ENCODE measurements around the gene SPCS1. TPM values are rescaled to one million over a fixed set of nuclear protein-coding genes. Genes with fewer than 3 reads are reported as not detected.
"Not testable (repeated sequence)": the region's sequence is repeated elsewhere in the genome, so short reads cannot be mapped to it uniquely, and the experiment has no call there.

SPCS1 gene
- total RNA-seq, 1 experiment from 2014 or later, result 151 TPM

- CTCF ChIA-PET, result no interaction called here
- no peak for DNase-seq
- intact Hi-C loops (cut with micrococcal nuclease; ENCODE audit: unreplicated experiment), result no loop called here
- H3K36me3 Mint-ChIP-seq (ENCODE audit: insufficient read depth, unreplicated experiment), result peaks cover 15% of the 10 kb centered on the region
- H3K4me3 Mint-ChIP-seq (ENCODE audit: low read depth, unreplicated experiment), result no peak overlapping the region
- no TSS peak for BruUV-seq (replicated peaks)
- TF ChIP-seq CTCF (IDR thresholded peaks at IDR 0.05; ENCODE audit: unreplicated experiment), result no peak
- H3K27me3 Mint-ChIP-seq (ENCODE audit: unreplicated experiment), result no peaks in the 10 kb centered on the region
- H3K9me3 Mint-ChIP-seq (ENCODE audit: low read depth, unreplicated experiment), result no peaks in the 10 kb centered on the region
- no peak overlapping the region for H3K27ac Mint-ChIP-seq (ENCODE audit: unreplicated experiment)
- H3K4me1 Mint-ChIP-seq (ENCODE audit: low read depth, unreplicated experiment), result peaks cover 6% of the 10 kb centered on the region
These were observed 18.6 kb downstream of the SPCS1 start for GRCh38 chr3:52724511-52724910.

- CTCF ChIA-PET; H3K4me1 Mint-ChIP-seq (ENCODE audit: low read depth, unreplicated experiment); H3K9me3 Mint-ChIP-seq (ENCODE audit: low read depth, unreplicated experiment); BruUV-seq (replicated peaks); H3K4me3 Mint-ChIP-seq (ENCODE audit: low read depth, unreplicated experiment); H3K27me3 Mint-ChIP-seq (ENCODE audit: unreplicated experiment); H3K27ac Mint-ChIP-seq (ENCODE audit: unreplicated experiment); intact Hi-C loops (cut with micrococcal nuclease; ENCODE audit: unreplicated experiment): not testable (repeated sequence)
- DNase-seq, result peak; percentile 53
- H3K36me3 Mint-ChIP-seq (ENCODE audit: insufficient read depth, unreplicated experiment), result peaks cover 30% of the 10 kb centered on the region
These were observed 22.8 kb downstream of the SPCS1 start for GRCh38 chr3:52728753-52729152.

GRCh38 chr3:52730681-52731080 lies 24.8 kb downstream of the SPCS1 start:
- no peak for DNase-seq
- Mint-ChIP-seq H3K4me3 (ENCODE audit: low read depth, unreplicated experiment) (no peak overlapping the region), H3K4me1 (ENCODE audit: low read depth, unreplicated experiment) (peaks cover 6% of the 10 kb centered on the region), H3K36me3 (ENCODE audit: insufficient read depth, unreplicated experiment) (peaks cover 42% of the 10 kb centered on the region), H3K27me3 (ENCODE audit: unreplicated experiment) (no peaks in the 10 kb centered on the region), H3K9me3 (ENCODE audit: low read depth, unreplicated experiment) (no peaks in the 10 kb centered on the region), H3K27ac (ENCODE audit: unreplicated experiment) (no peak overlapping the region)
- CTCF ChIA-PET, result no interaction called here
- BruUV-seq (replicated peaks), result no TSS peak
- intact Hi-C loops (cut with micrococcal nuclease; ENCODE audit: unreplicated experiment), result no loop called here
- TF ChIP-seq CTCF (IDR thresholded peaks at IDR 0.05; ENCODE audit: unreplicated experiment), result no peak

- no peak overlapping the region for H3K4me3 Mint-ChIP-seq (ENCODE audit: low read depth, unreplicated experiment)
- TF ChIP-seq CTCF (IDR thresholded peaks at IDR 0.05; ENCODE audit: unreplicated experiment), result no peak
- CTCF ChIA-PET, result no interaction called here
- DNase-seq, result no peak
- BruUV-seq (replicated peaks), result no TSS peak
- H3K9me3 Mint-ChIP-seq (ENCODE audit: low read depth, unreplicated experiment), result no peaks in the 10 kb centered on the region
- intact Hi-C loops (cut with micrococcal nuclease; ENCODE audit: unreplicated experiment), result no loop called here
- H3K27me3 Mint-ChIP-seq (ENCODE audit: unreplicated experiment), result no peaks in the 10 kb centered on the region
- H3K4me1 Mint-ChIP-seq (ENCODE audit: low read depth, unreplicated experiment), result peaks cover 6% of the 10 kb centered on the region
- no peak overlapping the region for H3K27ac Mint-ChIP-seq (ENCODE audit: unreplicated experiment)
- H3K36me3 Mint-ChIP-seq (ENCODE audit: insufficient read depth, unreplicated experiment), result peaks cover 42% of the 10 kb centered on the region
These were observed 25.7 kb downstream of the SPCS1 start for GRCh38 chr3:52731590-52731989.

- BruUV-seq (replicated peaks), result no TSS peak
- H3K27me3 Mint-ChIP-seq (ENCODE audit: unreplicated experiment), result no peaks in the 10 kb centered on the region
- no peak for TF ChIP-seq CTCF (IDR thresholded peaks at IDR 0.05; ENCODE audit: unreplicated experiment)
- no peaks in the 10 kb centered on the region for H3K9me3 Mint-ChIP-seq (ENCODE audit: low read depth, unreplicated experiment)
- peaks cover 55% of the 10 kb centered on the region for H3K36me3 Mint-ChIP-seq (ENCODE audit: insufficient read depth, unreplicated experiment)
- H3K4me1 Mint-ChIP-seq (ENCODE audit: low read depth, unreplicated experiment), result peaks cover 6% of the 10 kb centered on the region
- no peak overlapping the region for H3K4me3 Mint-ChIP-seq (ENCODE audit: low read depth, unreplicated experiment)
- intact Hi-C loops (cut with micrococcal nuclease; ENCODE audit: unreplicated experiment), result no loop called here
- CTCF ChIA-PET, result no interaction called here
- DNase-seq, result no peak
- H3K27ac Mint-ChIP-seq (ENCODE audit: unreplicated experiment), result no peak overlapping the region
These were observed 27.5 kb downstream of the SPCS1 start for GRCh38 chr3:52733256-52733891.
